ENCODE results near the gene CD68.
A peak's percentile ranks its signal among the peaks of the same experiment; 100 is the strongest.

The CD68 gene

GRCh38 chr17:7552621-7553051 lies 26.8 kb upstream of the CD68 start:
- DNase-seq (ENCODE audit: extremely low read depth, insufficient read length), result no peak
- TF ChIP-seq CTCF (IDR thresholded peaks at IDR 0.05; ENCODE audit: insufficient read depth, low read length, poor library complexity, severe bottlenecking), result no peak
- no peak overlapping the region for H3K4me3 ChIP-seq (replicated peaks; ENCODE audit: low read depth, low read length)
- no peaks in the 10 kb centered on the region for H3K36me3 ChIP-seq (ENCODE audit: control insufficient read depth, insufficient read depth, low read length)
- H3K27me3 ChIP-seq (replicated peaks; ENCODE audit: control insufficient read depth, insufficient read depth, low read length), result no peaks in the 10 kb centered on the region

GRCh38 chr17:7553356-7553755 lies 26.1 kb upstream of the CD68 start:
- H3K36me3 ChIP-seq (ENCODE audit: control insufficient read depth, insufficient read depth, low read length), result no peaks in the 10 kb centered on the region
- DNase-seq (ENCODE audit: extremely low read depth, insufficient read length), result no peak
- H3K27me3 ChIP-seq (replicated peaks; ENCODE audit: control insufficient read depth, insufficient read depth, low read length), result no peaks in the 10 kb centered on the region
- no peak for TF ChIP-seq CTCF (IDR thresholded peaks at IDR 0.05; ENCODE audit: insufficient read depth, low read length, poor library complexity, severe bottlenecking)
- H3K4me3 ChIP-seq (replicated peaks; ENCODE audit: low read depth, low read length), result no peak overlapping the region

- no peak for DNase-seq (ENCODE audit: extremely low read depth, insufficient read length)
- TF ChIP-seq CTCF (IDR thresholded peaks at IDR 0.05; ENCODE audit: insufficient read depth, low read length, poor library complexity, severe bottlenecking), result peak; percentile 6
- Histone ChIP-seq H3K36me3 (ENCODE audit: control insufficient read depth, insufficient read depth, low read length) (no peaks in the 10 kb centered on the region), H3K4me3 (replicated peaks; ENCODE audit: low read depth, low read length) (no peak overlapping the region), H3K27me3 (replicated peaks; ENCODE audit: control insufficient read depth, insufficient read depth, low read length) (no peaks in the 10 kb centered on the region)
Measured at GRCh38 chr17:7555320-7555948, 24.0 kb upstream of the CD68 start.

GRCh38 chr17:7556627-7557026 lies 22.8 kb upstream of the CD68 start:
- no peak for DNase-seq (ENCODE audit: extremely low read depth, insufficient read length)
- no peaks in the 10 kb centered on the region for H3K36me3 ChIP-seq (ENCODE audit: control insufficient read depth, insufficient read depth, low read length)
- H3K4me3 ChIP-seq (replicated peaks; ENCODE audit: low read depth, low read length), result no peak overlapping the region
- no peak for TF ChIP-seq CTCF (IDR thresholded peaks at IDR 0.05; ENCODE audit: insufficient read depth, low read length, poor library complexity, severe bottlenecking)
- H3K27me3 ChIP-seq (replicated peaks; ENCODE audit: control insufficient read depth, insufficient read depth, low read length), result no peaks in the 10 kb centered on the region

- Histone ChIP-seq H3K27me3 (replicated peaks; ENCODE audit: control insufficient read depth, insufficient read depth, low read length) (no peaks in the 10 kb centered on the region), H3K36me3 (ENCODE audit: control insufficient read depth, insufficient read depth, low read length) (no peaks in the 10 kb centered on the region), H3K4me3 (replicated peaks; ENCODE audit: low read depth, low read length) (no peak overlapping the region)
- no peak for DNase-seq (ENCODE audit: extremely low read depth, insufficient read length)
- TF ChIP-seq CTCF (IDR thresholded peaks at IDR 0.05; ENCODE audit: insufficient read depth, low read length, poor library complexity, severe bottlenecking), result no peak
Measured at GRCh38 chr17:7557147-7557764, 22.2 kb upstream of the CD68 start.
